ENCODE data around the gene CTDP1.
"Not testable (repeated sequence)": the region's sequence is repeated elsewhere in the genome, so short reads cannot be mapped to it uniquely, and the experiment has no call there.

CTDP1 gene

DNA sequence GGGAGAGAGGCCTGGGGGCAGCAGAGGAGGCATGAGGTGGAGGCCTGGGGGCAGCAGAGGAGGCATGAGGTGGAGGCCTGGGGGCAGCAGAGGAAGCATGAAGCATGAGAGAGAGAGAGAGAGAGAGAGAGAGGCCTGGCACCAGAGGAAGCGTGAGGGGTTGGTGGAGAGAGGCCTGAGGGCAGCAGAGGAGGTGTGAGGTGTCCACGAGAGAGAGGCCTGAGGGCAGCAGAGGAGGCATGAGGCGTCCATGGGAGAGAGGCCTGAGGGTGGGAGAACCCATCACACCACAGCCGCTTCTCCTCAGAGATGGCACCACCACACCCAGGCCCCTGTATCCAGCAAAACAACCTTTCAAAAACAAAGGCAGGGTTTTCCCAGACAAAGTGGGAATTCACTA is 62.5 kb downstream of the CTDP1 start:
- DNase-seq (ENCODE audit: low read depth) = no peak

DNA sequence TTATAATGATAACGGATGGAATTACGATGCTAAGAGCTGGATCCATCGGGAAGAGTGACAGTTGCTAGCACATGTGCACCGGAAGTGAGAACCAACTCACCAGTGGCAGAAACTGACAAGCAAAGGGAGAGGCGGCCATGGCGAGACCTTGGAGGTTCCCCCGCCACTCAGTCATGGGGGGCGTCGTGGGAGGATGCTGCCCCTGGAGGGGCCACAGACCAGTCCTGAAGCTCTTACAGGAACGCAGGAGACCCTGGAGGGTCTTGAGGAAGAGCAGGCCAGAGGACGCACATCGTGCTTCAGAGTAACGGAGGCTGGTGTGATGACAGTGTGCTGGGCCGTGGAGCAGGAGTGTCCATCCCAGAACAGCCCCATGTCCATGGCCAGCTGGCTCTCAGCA is 65.0 kb downstream of the CTDP1 start:
- no peak for DNase-seq (ENCODE audit: low read depth)

DNA sequence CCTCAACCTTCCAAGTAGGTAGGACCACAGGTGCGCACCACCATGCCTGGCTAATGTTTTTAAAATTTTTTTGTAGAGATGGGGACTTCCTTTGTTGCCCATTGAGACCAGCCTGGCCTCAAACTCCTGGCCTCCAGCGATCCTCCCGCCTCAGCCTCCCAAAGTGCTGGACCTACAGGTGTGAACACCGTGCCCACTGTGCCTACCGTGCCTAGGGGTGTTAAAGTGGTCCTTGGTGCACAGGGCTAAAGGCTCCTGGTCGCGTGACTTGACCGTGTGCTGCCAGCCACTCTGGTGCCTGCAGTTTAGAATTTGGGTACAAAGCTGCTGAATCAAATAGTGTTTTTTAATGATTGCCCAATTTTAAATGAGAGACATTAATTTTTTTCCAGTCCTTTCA is 67.1 kb downstream of the CTDP1 start:
- no peak for DNase-seq (ENCODE audit: low read depth)

DNA sequence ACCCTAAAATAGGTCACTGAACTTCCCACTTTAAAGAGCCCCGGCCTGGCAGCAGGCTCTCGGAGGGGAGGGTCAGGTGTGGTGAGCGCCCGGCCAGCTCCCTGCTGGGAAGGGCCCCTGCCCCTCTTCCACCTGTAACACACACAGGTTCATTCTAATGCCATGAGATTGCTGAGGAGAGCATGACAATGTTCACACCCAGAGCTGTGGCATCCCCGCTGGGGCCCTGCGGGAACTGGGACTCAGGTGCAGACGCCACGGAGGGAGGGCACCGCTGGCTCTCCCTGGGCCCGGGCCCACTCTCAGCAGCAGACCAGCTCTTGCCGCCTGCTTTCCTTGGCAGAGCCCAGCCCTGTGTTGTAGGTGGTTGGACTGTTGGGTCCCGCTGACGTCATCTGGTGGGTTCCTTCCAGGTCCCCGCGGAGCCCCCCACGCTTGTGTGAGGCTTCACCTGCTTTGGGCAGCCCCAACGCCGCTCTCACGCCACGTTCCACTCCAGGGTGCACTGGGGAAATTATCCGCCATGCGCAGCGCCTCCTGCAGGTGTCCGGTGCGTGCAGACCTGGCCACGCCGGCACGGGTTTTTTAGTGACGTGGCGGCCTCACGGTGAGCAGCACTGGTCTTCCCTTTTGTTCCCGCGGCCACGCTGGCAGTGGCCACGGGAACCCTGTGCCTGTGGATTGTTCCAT is 67.7 kb downstream of the CTDP1 start:
- no peak for DNase-seq (ENCODE audit: low read depth)

DNA sequence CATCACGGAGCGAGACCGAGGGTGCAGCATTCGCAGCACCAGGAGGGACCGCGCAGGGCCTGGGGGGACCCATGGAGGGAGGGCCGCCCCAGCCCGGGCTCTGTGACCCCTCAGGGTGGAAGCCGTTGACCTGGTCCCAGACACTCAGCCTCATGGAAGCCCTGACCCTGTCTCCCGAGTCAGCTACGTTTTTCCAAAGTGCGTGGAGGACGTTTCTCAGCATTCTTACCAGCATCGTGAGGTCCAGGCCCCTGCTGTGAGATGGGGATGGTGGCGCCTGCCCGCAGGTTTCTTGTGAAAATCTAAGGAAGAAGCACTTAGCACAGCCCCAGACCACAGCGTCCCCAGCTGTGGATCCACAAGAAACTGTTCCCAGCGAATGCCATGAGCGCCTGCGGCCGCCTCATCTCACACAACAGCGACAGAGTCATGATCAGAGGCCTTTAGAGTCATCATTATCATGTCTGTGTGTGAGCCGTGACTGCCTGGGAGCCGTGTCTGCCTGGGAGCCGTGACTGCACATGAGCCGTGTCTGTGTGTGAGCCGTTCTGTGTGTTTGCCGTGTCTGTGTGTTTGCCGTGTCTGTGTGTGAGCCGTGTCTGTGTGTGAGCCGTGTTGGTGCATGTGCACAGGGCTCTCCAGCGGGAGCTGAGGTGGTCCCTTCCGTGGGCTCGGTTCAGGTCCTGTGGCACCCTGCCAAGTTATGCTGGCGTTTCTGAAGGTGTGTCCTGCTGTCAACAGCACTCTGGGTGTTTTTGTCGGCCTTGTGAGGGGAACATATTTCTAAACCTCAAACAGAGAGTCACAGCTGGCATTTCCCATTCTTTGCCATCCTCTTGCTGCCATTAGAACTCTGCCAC is 68.9 kb downstream of the CTDP1 start:
- no peak for DNase-seq (ENCODE audit: low read depth)

DNA sequence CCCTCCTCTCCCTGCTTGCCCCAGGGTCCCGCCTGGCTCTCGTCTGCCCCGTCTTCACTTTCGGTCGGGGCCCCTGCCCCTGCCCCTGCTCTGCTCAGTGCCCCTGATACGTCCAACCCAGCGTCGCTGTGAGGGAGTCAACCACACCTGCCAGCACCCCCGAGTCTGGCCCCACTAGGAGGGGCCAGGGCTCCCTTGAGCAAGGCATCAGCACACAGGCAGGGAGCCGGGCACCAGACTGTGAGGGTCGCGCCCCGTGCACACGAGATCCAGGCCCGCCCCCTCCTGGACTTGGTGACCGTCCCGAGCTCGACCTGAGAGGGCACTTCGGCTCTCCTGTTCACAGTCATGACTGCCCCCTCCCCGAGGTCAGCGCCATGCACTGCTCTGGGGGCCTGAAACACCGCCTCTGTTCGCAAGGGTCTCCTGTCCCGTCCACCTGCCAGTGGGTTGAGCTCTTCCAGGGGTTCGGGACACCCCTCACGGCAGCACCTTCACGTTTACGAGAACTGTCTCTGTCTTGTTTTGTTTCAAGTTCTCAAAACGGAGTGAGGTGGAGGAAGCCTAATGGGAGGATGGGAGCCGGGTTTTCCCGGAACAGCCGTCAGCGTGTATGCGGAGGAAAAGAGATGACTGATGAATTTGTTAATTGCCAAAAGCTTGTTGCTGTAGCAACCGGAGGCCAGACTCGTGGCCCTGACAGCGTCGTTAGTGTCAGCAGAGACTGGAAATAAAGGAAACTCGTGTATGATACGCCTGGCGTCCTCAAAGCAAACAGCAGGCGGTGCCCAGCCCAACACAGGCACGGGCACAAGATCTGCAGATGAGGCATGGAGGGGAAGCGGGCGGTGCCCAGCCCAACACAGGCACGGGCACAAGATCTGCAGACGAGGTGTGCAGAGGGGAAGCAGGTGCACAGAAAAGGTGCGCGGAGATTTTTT is 69.9 kb downstream of the CTDP1 start:
- no peak for DNase-seq (ENCODE audit: low read depth)

DNA sequence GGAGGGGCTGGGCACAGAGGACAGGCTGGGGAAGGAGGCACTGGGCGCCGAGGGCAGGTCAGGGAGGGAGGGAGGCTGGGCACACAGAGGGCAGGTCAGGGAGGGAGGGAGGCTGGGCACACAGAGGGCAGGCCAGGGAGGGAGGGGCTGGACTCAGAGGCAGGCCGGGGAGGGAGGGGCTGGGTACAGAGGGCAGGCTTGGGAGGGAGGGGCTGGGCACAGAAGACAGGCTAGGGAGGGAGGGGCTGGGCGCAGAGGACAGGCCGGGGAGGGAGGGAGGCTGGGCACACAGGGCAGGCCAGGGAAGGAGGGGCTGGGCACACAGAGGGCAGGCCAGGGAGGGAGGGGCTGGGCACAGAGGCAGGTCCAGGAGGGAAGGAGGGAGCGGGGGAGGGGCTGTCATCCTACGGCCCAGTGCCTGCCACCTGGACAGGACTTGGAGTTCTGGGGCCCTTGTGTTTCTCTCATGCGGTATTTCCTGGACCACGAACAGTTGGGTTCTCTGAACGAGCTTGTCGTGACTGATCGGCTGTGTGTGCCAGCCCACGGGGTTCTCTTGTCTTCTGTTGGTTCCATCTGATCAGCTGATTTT is 71.5 kb downstream of the CTDP1 start:
- DNase-seq (ENCODE audit: low read depth) = no peak

DNA sequence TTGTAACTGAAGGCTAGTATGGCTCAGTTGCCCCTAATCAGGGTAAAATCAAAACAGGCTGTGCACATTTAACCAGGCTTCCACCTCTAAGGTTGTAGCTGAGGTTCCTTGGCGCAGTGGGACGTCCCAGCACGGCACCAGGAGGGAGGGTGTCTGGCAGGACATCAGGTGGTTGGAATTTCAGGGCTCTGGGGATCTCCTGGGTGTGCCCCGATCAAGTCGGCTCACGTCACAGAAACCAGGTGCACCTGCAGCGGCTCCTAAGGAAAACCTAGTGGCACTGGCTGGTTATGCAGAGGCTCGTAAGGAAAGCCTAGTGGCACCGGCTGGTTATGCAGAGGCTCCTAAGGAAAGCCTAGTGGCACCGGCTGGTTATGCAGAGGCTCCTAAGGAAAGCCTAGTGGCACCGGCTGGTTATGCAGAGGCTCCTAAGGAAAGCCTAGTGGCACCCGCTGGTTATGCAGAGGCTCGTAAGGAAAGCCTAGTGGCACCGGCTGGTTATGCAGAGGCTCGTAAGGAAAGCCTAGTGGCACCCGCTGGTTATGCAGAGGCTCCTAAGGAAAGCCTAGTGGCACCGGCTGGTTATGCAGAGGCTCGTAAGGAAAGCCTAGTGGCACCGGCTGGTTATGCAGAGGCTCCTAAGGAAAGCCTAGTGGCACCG is 72.4 kb downstream of the CTDP1 start:
- not testable (repeated sequence) for DNase-seq (ENCODE audit: low read depth)

DNA sequence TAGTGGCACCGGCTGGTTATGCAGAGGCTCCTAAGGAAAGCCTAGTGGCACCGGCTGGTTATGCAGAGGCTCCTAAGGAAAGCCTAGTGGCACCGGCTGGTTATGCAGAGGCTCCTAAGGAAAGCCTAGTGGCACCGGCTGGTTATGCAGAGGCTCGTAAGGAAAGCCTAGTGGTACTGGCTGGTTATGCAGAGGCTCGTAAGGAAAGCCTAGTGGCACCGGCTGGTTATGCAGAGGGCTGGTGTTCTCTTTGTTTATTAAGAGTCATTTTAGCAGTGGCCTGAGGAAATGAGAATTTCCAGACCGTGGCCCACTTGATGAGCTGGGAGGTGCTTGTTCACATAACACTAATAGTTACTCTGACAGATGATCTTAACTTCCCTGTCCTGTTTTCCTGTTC is 73.3 kb downstream of the CTDP1 start:
- DNase-seq (ENCODE audit: low read depth) = not testable (repeated sequence)

DNA sequence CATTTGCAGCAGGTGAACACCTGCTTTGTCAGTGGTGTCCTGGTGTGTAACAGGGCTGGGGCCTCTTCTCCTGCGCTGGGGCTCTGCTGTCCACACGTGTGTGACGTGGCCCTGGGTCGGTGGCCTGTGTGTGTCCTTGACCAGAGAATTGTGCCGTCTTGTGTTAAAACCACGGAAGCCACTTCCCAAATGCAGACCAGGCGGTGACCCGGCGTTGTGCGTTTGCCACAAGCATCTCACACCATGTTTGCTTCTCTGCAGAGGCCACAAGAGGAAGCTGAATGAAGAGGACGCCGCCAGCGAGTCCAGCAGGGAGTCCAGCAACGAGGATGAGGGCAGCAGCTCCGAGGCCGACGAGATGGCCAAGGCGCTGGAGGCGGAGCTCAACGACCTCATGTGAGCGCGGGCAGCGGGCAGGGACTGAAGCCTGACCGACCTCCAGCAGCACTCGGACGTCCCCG is 73.8 kb downstream of the CTDP1 start:
- DNase-seq (ENCODE audit: low read depth) = no peak

DNA sequence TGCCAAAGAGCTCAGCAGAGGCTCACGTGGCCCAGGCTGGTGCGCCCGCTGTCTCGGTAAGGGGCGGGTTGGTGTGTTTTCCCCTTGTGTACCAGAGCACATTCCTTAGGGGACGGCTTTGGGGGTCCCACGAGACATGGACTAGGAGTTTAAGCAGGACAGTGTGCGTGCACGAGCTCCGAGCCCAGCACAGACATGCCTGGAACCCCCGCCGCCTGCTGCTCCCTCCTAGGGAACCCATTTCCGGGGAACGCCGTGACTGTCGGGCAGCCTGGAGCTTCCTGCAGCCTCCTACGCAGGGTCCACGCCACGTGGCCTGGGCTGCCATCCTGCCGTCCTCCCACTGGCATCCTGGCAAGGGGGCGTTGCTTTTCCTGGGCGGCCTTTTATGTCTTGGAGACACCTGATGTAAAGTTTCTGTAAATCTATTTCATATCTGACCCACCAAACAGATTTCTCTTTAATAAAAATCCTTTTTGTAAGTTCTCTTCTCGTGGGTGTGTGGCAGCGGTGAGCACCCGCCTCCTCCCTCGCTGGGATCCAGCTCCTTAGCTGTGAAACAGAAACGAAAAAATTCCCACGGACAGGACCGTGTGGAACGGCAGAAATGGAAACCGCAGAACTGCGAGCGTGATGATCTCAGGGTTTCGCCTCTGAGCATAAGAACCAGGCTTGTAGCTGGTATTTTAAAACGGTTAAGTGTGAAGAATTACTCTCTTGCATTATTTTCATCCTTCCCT is 74.6 kb downstream of the CTDP1 start:
- DNase-seq (ENCODE audit: low read depth) = no peak

DNA sequence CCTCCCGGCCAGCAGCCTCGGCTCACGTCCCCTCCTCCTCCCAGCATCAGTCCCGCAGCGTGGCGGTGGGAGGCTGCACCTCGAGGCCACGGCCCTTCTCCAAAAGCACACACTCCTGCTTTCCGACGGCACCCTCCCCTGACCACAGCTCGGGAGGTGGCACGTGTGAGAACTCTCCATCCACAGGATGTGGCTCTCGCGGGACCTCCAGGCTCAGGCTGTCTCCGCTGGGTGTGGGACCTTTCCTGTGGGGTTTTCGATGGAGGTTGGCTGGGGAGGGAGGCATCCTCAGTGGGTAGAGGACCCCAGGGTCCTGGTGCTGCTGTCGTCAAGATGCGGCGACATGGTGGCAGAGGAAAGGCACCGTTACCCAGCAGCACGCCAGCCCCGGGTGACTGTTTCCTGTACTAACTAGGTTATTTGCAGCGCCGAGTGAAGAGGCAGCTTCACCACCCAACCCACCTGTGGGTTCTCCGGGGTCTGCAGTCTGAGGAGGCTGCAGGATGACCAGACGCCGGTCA is 75.3 kb downstream of the CTDP1 start:
- no peak for DNase-seq (ENCODE audit: low read depth)

DNA sequence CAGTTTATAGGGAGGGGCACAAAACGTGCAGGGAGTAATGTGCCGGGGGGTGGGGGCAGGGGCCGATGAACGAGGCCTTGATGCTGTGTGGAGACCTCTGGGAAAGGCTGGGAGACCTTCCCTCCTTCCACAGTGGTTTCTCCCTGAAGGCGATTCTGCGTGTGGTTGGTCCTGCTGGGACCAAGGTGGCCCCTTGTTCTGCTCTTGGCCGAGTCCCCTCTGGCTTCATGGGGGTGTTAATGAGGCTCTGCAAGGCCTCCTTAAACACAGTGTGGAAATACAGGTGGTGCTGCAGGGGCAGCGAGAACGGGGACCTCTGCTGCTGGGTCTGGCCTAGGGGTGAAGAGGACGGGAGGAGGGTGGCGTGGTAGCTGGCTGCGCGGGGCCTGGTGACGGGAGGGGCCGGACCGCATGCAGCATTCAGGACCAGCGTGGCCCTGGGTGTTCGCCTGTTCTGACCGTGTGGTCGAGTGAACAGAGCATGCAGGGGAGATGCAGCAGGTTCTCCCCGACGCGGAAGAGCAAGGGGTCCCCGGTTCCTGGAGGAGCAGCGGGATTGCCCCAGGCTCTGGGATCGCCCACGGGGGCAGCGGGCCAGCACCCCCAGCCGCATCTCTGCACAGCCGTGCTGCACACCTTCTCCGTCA is 76.0 kb downstream of the CTDP1 start:
- no peak for DNase-seq (ENCODE audit: low read depth)

DNA sequence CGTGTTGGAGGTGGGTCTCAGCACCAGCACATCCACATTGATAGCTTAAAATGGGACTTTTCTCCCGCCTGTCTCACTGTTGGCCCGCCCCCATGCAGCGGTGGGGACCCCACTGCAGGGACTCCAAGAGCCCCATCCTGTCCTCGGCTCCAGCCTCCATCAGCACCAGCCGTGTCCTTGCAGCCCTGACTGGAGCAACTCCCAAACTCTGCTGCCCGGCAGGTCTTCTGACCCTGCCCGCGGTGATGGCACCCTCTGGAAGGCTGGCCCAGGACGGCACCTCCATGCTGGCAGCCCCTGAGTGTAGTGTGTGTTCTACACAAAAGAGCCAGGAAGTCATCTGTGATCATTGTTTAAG is 76.5 kb downstream of the CTDP1 start:
- no peak for DNase-seq (ENCODE audit: low read depth)

DNA sequence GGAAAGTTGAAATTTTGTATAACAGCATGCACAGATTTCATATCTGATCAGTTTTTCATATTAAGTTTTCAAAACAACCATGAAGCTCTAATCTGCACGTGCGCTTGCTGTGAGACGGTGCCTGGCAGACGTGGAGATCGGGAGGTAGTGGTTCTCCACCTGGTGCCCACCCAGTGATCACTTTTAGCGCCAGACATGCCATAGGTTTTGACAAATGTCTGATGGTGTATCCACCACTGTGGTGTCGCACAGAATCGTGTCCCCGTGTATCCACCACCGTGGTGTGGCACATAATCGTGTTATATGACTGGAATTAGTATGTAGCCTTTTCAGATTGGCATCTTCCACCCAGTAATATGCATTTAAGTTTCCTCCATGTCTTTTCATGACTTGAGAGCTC is 77.2 kb downstream of the CTDP1 start:
- no peak for DNase-seq (ENCODE audit: low read depth)

DNA sequence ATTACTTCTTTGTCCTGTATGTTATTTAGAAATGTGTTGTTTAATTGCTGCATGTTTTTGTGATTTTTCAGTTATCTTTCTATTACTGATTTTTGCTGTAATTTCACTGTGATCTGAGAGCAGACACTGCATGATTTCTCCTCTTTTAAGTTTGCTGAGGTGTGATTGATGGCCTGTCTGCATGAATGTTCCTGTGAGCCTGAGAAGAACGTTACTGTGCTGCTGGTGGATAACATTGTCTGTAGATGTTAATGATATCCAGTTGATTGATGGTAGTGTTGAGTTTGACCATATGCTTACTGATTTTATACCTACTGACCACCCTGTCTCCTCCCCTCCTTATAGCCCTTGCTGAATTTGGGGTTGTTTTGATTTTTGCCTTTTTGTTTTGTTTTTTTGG is 80.7 kb downstream of the CTDP1 start:
- DNase-seq (ENCODE audit: low read depth) = no peak

DNA sequence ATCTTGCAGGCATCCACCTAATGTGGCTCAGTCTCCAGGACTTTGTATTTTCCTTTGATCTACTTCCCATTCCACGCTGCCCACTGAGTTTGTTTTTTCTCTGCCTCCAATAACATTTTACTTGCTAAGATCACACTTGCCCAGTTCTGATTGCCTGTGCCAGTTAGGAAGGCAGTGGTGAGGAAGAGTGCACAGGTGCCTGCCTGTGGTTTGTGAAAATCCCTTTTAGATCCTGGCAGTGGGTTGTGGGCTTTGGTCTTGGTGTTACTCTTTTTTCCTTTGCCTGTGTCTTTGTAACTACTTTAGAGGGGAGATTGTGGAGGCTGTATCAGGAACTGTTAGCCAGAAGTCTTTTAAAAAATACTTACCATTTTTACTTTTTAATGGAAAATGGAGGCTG is 81.3 kb downstream of the CTDP1 start:
- DNase-seq (ENCODE audit: low read depth) = no peak

DNA sequence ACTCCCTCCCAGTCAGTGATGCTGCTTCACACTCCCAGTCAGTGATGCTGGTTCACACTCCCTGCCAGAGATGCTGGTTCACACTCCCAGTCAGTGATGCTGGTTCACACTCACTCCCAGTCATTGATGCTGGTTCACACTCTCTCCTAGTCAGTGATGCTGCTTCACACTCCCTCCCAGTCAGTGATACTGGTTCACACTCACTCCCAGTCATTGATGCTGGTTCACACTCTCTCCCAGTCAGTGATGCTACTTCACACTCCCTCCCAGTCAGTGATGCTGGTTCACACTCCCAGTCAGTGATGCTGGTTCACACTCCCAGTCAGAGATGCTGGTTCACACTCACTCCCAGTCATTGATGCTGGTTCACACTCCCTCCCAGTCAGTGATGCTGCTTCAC is 83.8 kb downstream of the CTDP1 start:
- DNase-seq (ENCODE audit: low read depth) = no peak

DNA sequence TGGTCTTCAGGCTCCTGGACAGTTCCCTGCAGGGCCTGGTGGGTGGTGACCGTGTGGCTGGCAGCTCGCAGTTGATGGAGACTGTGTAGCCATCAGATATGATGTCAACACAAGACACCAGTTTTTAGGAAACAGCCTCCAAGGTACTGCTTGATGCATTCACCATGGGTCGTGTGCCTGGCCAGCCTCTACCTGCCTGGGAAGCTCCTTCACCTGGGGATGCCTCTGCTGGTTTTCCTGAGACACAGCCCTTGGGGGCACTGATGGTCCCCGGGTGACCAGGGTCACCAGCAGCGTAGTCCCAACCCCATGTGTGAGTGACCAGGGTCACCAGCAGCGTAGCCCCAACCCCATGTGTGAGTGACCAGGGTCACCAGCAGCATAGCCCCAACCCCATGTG is 84.5 kb downstream of the CTDP1 start:
- no peak for DNase-seq (ENCODE audit: low read depth)

Data from GM04504 (cell line).